Activated effector memory CD4-positive, alpha-beta T cell treated with anti-CD3 and anti-CD28 coated beads, Interleukin-2, amount 50 U/mL, for 16 hours (primary cell): ENCODE results near the gene NUCB1.

Source experiments
- DNase-seq: peaks from one replicate; pipeline ENCODE4 v3.0.0-alpha.2; 2020

Gene NUCB1

DNA sequence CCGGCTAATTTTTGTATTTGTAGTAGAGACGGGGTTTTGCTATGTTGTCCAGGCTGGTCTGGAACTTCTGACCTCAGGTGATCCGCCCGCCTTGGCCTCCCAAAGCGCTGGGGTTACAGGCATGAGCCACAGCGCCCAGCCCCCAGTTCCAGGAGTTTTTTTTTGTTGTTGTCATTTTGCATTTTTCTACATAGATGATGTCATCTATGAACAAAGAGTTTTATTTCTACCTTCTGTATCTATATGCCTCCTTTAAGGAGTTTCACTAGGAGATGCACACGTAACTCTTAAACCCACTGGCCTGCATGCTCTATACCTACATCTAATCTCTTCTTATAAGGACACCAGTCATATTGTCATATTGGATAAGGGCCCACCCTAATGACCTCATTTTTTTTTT is 38.1 kb downstream of the NUCB1 start:
- DNase-seq, result no peak

DNA sequence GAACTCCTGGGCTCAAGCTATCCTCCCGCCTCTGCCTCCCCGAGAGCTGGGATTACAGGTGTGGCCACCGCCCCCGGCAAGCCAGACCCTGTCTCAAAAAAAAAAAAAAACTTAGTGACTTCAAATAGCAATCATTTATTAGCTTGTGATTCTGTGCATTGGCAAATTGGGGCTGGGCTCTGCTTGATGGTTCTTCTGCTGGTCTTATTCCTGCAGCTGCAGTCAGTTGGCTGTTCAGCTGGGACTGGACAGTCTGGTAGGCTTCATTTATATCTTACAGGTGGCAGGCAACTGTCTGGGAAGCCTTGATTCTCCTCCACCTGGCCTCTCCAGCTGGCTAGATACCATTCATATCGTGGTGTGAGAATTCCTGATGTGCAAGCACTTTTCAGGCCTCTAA is 40.8 kb downstream of the NUCB1 start:
- no peak for DNase-seq

DNA sequence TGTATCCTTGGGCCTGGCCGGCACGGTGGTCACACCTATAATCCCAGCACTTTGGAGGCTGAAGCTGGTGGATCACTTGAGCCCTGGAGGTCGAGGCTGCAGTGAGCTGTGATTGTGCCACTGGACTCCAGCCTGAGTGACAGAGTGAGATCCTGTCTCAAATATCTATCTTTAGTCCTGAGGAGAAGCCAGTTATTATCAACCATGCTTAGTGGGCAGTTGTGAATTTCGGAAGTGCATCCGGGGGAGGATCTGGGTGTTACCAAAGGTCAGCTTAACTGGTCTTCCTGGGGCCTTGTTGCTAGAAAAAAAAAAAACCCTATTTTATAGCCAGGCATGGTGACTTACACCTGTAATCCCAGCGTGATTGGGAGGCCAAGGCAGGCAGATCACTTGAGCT is 43.0 kb downstream of the NUCB1 start:
- no peak for DNase-seq

DNA sequence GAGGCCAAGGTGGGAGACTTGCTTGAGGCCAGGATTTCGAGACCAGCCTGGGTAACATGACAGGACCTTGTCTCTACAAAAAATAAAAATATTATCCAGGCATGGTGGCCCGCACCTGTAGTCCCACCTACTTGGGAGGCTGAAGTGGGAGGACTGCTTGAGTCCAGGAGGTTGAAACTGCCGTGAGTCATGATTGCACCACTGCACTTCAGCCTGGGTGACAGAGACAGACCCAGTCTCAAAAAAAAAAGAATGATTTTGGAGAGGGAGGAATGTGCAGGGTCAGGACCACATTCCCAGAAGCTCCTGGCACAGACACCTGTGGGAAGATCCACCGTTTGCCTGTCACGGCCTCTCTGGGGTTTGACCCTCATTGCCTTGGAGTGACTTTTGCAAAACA is 45.3 kb downstream of the NUCB1 start:
- no peak for DNase-seq

DNA sequence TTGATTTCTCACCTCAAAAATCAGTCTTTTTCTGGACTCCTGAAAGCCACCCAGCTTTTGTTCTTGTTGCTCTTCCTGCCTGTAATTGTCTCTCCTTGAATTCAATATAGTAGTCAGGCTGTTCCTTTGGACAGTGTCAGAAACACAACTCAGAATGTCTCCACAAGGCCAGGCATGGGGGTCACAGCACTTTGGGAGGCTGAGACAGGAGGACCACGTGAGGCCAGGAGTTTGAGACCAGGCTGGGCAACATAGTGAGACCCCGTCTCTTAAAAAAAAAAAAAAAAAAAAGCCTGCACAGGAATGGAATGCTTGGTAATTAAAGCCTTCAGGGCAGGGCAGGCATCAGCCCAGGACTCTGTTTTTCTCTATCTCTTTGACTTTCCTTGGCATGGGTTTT is 45.7 kb downstream of the NUCB1 start:
- DNase-seq, result no peak

DNA sequence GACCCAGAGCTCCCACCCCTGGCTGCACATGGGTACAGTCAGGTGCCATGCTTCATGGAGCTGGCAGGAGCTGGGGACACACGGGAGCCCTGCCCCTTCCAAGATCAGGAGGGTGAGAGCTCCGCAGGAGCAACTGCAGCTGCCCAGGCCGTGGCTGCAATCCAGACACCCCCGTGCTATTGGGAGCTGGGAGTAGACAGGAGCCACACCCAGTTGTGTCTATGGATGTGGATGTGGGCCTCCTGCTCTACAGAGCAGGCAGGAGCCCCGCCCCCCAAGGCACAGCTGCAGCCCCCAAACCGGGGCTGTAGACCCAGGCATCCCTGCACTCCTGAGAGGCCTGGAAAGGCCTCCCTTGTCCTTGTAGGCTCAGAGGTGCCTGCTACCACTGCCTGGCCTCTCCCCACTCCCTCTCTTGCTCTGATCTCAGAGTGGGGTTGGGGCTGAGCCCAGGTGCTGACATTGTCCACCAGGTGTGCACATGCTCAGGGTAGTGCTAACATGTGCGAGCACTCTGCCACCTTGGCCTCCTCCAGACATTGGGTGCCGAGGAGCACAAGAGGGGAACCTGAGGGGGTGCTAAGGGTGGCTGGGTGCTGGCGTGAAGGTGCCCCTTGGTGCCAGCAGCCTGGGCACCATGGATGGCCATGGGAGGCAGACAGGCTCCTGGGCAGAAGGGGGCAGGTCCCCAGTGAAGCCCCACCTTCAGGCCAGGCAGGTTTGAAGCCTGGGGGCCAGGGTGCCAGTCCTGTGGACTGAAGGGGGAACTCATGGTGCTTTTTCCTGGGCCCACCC is 46.5 kb downstream of the NUCB1 start:
- no peak for DNase-seq

DNA sequence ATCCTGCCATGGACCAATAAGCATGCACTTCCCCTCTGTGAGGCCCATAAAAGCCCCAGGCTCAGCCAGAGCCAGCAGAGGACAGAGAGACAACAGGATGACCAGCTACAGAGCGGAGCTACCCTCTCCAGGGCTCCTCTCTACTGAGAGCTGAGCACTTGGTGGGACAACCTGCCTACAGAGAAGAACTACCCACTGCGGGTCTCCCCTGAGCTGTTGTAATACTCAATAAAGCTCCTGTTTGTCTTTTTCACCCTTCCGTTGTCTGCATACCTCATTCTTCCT is 47.1 kb downstream of the NUCB1 start:
- DNase-seq, result no peak

DNA sequence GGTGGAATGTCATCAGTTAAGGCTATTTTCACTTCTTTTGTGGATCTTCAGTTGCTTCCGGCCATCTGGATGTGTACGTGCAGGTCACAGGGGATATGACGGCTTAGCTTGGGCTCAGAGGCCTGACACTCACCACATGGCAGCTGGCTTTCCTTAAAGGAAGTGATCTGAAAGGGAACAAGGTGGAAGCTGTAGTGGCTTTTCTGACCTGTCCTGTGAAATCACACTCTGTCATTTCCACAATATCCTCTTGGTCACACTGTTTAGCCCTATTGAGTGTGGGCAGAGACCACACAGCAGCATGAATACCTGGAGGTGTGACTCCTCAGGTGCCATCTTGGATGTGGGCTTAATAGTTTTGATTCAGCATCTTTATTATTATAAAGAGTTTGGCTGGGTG is 50.0 kb downstream of the NUCB1 start:
- no peak for DNase-seq

DNA sequence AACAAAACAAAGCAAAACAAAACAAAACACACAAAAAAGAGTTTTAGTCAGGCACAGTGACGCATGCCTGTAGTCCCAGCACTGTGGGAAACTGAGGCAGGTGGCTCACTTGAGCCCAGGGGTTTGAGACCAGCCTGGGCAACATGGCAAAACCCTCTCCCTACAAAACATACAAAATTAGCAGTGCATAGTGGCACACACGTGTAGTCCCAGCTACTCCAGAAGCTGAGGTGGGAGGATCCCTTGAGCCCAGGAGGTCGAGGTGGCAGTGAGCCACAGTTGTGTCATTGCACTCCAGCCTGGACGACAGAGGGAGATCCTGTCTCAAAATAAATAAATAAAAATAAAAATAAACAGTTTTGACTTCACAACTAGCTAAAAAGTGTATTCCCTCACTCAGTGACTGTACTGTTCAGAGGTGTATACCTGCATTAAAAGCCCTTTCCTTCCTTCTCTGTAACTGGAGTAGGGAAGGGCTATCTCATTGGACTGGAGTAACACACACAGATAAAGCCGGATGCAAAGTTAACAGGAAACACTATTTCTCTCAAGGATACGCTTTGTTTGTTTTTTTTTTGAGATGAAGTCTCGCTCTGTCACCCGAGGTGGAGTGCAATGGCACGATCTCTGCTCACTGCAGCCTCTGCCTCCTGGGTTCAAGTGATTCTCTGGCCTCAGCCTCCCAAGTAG is 50.9 kb downstream of the NUCB1 start:
- DNase-seq, result no peak

DNA sequence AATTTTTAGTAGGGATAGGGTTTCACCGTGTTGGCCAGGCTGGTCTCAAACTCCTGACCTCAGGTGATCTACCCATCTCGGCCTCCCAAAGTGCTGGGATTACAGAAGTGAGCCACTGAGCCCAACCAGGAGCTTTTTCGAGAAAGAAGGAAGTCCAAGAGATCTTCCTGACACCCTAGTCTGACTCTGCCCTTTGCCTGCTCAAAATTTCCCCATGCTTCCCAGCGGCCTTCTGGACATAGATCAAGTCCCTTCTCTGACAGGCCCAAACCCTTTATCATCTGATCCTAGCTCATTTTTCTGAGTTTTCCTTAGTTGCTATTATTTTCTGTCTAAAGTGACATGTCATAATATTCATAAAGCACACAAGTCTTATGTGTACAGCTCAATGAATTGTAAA is 53.0 kb downstream of the NUCB1 start:
- DNase-seq, result no peak

DNA sequence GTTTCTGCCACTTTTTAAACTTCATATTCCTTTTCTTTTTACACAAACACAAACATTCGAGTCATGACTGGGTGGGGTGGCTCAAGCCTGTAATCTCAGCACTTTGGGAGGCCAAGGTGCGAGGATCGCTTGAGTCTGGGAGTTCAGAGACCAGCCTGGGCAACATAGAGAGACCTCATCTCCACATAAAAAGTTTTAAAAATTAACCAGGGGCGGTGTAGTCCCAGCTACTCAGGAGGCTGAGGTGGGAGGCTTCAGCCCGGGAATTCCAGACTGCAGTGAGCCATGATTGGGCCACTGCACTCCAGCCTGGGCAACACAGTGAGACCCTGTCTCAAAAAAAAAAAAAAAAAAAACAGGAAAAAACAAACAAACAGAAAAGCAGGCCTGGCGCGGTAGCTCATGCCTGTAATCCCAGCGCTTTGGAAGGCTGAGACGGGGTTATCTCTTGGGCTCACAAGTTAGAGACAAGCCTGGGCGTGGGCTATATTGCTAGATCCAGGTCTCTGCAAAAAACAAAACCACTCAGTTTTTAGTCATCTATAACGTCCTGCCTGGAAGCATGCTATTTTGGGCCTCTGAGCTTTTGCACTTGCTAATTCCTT is 54.0 kb downstream of the NUCB1 start:
- DNase-seq, result no peak

DNA sequence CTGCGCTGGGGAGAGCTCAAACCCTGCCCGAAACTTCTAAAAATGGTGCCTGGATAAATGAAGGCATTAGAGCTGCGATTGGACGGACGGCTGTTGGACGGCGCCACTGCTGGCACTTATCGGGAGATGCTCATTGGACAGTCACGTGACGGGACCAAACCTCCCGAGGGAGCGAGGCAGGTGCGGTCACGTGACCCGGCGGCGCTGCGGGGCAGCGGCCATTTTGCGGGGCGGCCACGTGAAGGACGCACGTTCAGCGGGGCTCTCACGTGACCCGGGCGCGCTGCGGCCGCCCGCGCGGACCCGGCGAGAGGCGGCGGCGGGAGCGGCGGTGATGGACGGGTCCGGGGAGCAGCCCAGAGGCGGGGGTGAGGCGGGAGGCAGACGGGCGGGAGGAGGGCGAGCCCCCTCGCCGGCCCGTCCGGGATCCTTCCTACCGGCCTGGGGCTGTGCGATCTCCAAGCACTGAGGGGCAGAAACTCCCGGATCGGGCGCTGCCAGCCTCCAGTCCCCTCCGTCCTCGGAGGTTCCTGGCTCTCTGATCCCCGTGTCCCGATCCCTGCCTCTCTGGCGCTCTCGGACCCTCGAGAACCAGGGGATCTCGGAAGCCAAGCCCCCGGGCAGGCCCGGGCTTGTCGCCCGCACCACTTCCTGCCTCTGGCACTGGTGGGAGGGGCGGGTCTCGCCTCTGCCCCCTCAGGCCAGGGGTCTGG is 54.6 kb downstream of the NUCB1 start, which contains the start of gene BAX:
TSS of gene BAX (plus strand) at position 281 of the 713 bp plus-strand sequence. CDS start at position 335, 54 bp downstream.
- DNase-seq, result peak; percentile 96

DNA sequence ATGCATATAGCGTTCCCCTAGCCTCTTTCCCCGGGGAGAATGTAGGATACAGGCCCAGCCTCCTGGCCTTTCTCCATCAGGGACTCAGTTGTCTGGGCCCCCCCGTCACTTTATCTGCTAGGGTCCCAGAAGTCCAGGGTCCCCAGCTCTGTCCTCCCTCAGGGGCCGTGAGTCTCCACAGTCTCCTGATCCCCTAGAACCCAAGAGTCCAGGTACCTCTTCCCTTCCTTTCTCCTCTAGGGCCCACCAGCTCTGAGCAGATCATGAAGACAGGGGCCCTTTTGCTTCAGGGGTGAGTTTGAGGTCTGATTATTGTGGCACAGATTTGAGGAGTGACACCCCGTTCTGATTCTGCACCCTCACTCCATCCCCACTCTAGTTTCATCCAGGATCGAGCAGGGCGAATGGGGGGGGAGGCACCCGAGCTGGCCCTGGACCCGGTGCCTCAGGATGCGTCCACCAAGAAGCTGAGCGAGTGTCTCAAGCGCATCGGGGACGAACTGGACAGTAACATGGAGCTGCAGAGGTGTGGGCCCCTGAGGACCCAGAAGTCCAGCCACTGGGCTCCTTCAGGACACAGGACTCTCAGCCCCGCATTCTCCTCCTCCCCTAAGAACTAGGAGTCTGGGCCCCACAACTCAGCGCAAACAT is 55.3 kb downstream of the NUCB1 start:
- no peak for DNase-seq

DNA sequence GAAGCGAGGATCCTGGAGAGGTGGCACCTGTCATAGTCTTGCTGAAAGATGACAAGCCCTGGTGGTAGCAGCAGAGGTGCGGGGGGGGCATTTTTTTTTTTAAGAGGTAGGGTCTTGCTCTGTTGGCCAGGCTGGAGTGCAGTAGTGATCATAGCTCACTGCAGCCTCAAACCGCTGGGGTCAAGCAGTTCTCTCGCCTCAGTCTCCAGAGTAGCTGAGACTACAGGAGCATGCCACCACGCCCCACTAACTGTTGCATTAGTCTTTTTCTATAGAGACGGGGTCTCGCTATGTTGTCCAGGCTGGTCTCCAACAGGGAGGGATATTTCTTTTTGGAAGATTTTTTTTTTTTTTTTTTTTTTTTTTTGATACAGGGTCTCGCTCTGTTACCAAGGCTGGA is 57.9 kb downstream of the NUCB1 start:
- no peak for DNase-seq

DNA sequence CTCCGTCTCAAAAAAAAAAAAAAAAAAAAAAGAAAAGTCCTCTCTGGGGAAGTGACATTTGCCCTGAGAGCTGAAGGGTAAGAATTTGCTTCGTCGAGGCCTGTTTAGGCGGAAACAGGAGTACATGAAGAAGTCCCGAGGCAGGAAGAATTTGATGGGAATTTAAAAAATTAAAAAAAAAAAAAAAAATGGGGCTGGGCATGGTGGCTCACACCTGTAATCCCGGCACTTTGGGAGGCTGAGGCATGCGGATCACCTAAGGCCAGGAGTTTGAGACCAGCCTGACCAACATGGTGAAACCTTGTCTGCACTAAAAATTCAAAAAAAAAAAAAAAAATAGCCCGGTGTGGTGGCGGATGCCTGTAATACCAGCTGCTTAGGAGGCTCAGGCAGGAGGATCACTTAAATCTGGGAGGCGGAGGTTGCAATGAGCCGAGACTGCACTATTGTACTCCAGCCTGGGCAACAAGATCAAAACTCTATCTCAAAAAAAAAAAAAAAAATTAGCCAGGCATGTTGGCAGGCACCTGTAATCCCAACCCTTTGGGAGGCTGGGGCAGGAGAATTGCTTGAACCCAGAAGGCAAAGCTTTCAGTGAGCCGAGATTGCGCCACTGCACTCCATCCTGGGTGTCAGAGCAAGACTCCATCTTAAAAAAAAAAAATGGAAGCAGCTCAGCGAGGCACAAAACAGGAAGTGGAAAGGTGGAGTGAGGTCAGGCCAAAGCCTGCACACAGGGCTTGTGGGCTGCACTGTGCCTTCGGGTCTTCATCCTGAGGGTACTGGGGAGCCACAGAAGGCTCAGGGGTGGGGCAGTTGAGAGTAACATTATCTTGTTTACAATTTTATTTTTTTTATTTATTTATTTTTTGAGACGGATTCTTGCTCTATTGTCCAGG is 59.5 kb downstream of the NUCB1 start:
- DNase-seq, result no peak

DNA sequence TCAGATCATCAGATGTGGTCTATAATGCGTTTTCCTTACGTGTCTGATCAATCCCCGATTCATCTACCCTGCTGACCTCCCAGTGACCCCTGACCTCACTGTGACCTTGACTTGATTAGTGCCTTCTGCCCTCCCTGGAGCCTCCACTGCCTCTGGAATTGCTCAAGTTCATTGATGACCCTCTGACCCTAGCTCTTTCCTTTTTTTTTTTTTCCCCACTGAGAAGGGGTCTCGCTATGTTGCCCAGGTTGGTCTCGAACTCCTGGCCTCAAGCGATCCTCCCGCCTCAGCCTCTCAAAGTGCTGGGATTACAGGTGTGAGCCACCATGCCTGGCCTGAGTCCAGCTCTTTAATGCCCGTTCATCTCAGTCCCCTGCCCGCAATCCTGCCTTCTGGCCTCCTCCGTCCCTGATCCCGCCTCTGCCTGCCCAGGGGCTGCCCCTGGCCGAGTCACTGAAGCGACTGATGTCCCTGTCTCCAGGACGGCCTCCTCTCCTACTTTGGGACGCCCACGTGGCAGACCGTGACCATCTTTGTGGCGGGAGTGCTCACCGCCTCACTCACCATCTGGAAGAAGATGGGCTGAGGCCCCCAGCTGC is 61.0 kb downstream of the NUCB1 start:
- no peak for DNase-seq

DNA sequence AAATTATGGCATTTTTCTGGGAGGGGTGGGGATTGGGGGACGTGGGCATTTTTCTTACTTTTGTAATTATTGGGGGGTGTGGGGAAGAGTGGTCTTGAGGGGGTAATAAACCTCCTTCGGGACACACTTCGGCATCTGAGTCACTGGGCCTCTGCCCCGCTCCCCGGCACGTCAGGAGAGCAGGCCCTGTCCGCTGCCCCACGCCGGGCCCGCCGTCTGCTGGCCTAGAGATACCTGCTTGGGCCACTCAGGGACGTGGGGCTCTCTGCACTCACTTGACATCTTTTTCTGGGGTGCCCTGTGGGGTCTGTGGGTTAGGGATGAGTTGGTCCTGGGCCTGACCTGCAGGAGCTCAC is 61.5 kb downstream of the NUCB1 start:
- DNase-seq, result no peak

DNA sequence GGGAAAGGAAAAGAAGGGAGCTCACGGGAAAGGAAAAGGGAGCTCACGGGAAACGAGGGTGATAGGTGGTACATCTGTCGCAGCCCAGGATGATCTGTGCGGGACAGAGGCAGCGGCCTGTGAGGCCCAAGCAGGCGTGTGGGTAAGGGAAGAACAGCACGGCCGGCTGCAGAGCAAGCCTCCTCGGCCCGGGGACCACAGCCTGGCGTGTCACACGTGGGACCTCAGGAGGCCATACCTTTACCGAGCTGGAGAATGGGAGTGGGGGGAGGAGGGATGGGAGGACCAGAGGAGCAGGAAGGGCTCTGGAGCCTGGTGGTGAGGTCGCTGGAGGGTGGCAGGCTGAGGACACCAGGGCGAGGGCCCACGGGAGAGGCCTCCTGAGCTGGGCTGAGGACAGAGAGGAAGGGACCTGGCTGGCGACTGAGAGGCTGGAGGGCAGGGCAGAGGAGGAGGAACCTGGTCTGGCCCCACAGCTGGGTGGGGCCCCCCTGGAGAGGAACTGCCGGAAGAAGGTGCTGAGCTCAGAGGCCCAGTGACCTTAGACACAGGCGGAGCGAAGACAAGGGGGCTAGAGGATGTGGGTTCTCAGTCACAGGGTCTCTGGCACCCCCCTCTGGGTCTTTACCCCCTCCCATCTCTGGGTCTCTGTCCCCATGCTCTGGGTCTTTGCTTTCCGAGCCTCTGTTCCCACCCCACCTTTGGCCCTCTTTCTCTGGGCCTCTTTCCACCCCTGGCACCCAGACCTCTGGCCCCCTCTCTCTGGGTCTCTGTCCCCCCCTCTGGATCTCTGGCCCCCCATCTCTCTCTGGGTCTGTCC is 62.1 kb downstream of the NUCB1 start:
- peak; percentile 74 for DNase-seq

DNA sequence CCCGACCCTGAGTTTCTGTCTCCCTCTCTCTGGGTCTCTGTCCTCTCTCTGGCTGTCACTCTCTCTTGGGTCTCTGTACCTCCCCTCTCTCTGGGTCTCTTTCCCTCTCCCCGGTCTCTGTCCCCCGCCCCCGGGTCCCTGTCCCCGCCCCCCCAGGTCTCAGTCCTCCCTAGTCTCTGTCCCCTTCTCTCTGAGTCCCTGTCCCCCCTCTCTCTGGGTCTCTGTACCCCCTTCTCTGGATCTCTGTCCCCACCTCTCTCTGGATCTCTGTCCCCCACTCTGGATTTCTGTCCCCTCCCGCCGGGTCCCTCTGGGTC is 62.7 kb downstream of the NUCB1 start:
- no peak for DNase-seq

DNA sequence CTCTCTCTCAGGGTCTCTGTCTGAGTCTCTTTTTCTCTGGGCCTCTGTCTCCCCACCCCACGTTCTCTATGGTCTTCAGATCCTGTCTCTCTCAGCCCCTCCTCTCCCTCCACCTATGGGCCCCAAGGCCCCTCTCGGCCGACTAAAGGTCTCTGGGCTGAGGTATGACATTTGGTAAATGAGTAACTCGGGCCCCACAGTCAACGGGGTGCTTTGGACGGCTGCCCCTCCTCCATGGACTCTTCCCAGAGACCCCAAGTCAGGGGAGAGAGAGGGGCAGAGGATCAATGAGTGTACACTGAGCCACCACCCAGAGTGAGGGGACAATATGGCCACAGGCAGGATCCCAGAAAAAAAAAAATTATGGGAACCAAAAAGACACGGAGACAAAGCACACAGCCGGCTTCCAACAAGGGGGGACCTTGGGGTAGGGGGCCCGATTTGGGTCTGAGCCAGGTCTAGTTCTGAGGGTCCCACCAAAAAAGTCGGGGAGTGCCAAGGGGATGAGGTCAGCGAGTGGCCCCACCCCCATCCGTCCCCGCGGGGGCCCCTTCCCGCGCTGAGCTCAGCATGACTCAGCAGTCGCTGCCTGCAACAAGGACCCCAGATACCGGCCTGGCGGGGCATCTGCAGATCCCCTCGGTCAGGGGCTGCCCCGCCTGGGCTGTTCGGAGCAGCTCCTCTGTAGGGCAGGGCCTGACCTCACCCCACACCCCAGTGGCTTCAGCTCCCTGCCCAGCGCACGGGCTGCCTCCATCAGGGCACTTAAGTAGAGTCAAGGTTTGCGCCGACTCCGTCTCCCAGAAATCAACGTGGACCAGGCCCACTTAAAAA is 63.5 kb downstream of the NUCB1 start:
- DNase-seq, result peak; percentile 87
